GM10248 (cell line): ENCODE measurements around the gene TSPAN1.

Experiments used
- CTCF ChIA-PET: fragments of 300-600 bp; sonication (Branson Sonifier 250); formaldehyde crosslinking; extraction: SDS; loops from one replicate; lab custom pipeline; 2021; ENCODE audit warnings: antibody characterized with exemption; lab: Yijun Ruan, JAX
- POLR2A ChIA-PET: fragments of 350-650 bp; sonication (Branson Sonifier 250); formaldehyde crosslinking; extraction: SDS; loops from one replicate; lab custom pipeline; 2020; ENCODE audit warnings: antibody characterized with exemption; lab: Yijun Ruan, JAX
- DNase-seq: peaks from one replicate; pipeline ENCODE4 v3.0.0; 2012; ENCODE audit errors: extremely low spot score
- CTCF ChIP-seq: IDR thresholded peaks from 2 replicates; pipeline ENCODE4 v1.5.1; 2012; ENCODE audit warnings: mild to moderate bottlenecking, low read depth; ENCODE audit errors: extremely low read depth, missing control alignments, control extremely low read depth

Gene TSPAN1

GRCh38 chr1:46203738-46204405 is 29.0 kb downstream of the TSPAN1 start:
- TF ChIP-seq CTCF = no peak
- POLR2A ChIA-PET = no interaction called here
- CTCF ChIA-PET = interaction anchor here (3.0 to 5.4 kb wide), 2 partner anchors 20 to 168 kb away, joined by 10 to 30 read pairs; no protein-coding TSS in a partner anchor
- no peak for DNase-seq

- ChIA-PET POLR2A (no interaction called here), CTCF (interaction anchor here (1.1 to 5.4 kb wide), 3 partner anchors 20 to 169 kb away, joined by 3 to 30 read pairs (median 10); no protein-coding TSS in a partner anchor)
- no peak for DNase-seq
- TF ChIP-seq CTCF = no peak
Measured at GRCh38 chr1:46204406-46204742, 29.5 kb downstream of the TSPAN1 start.

- ChIA-PET POLR2A (no interaction called here), CTCF (interaction anchor here (1.1 to 5.4 kb wide), 3 partner anchors 19 to 169 kb away, joined by 3 to 30 read pairs (median 10); no protein-coding TSS in a partner anchor)
- no peak for TF ChIP-seq CTCF
- no peak for DNase-seq
Measured at GRCh38 chr1:46205141-46205540, 30.3 kb downstream of the TSPAN1 start.

- ChIA-PET POLR2A (no interaction called here), CTCF (interaction anchor here (1.1 to 5.4 kb wide), 2 partner anchors 18 to 158 kb away, joined by 3 to 30 read pairs; no protein-coding TSS in a partner anchor)
- TF ChIP-seq CTCF = no peak
- no peak for DNase-seq
Measured at GRCh38 chr1:46205791-46206190, 30.9 kb downstream of the TSPAN1 start.

- DNase-seq = no peak
- TF ChIP-seq CTCF = no peak
- CTCF ChIA-PET = interaction anchor here (5.4 kb wide), 1 partner anchor 18 kb away, joined by 30 read pairs; no protein-coding TSS in a partner anchor
- POLR2A ChIA-PET = no interaction called here
Measured at GRCh38 chr1:46206399-46206798, 31.5 kb downstream of the TSPAN1 start.

GRCh38 chr1:46210561-46210960 is 35.7 kb downstream of the TSPAN1 start:
- no peak for DNase-seq
- ChIA-PET CTCF (interaction anchor here (1.0 to 3.0 kb wide), 3 partner anchors 11 to 31 kb away, joined by 4 to 14 read pairs (median 4); no protein-coding TSS in a partner anchor), POLR2A (no interaction called here)
- no peak for TF ChIP-seq CTCF
